NCI-H1105 (cell line): ENCODE measurements around the gene CISD3.

Experiments used
- DNase-seq: peaks from one replicate; lab custom pipeline; 2025; lab: John Stamatoyannopoulos, UW

CISD3 gene

GRCh38 chr17:38728290-38728831 is 1.8 kb upstream of the CISD3 start:
- DNase-seq, result no peak

GRCh38 chr17:38729368-38729885 is 714 bp upstream of the CISD3 start:
- DNase-seq, result no peak

GRCh38 chr17:38730526-38731379 is 612 bp downstream of the CISD3 start:
- peak; percentile 71 for DNase-seq

GRCh38 chr17:38731526-38732294 is 1.6 kb downstream of the CISD3 start:
- no peak for DNase-seq

GRCh38 chr17:38732376-38733281 is 2.5 kb downstream of the CISD3 start:
- no peak for DNase-seq

GRCh38 chr17:38733282-38733981 is 3.3 kb downstream of the CISD3 start:
- DNase-seq, result no peak

- DNase-seq, result no peak
These were observed 4.1 kb downstream of the CISD3 start for GRCh38 chr17:38733982-38734973.

GRCh38 chr17:38735161-38735997 is 5.2 kb downstream of the CISD3 start:
- peak; percentile 9 for DNase-seq

- no peak for DNase-seq
These were observed 8.0 kb downstream of the CISD3 start for GRCh38 chr17:38738007-38738662.

GRCh38 chr17:38738686-38739085 is 8.5 kb downstream of the CISD3 start:
- no peak for DNase-seq

- DNase-seq, result no peak
These were observed 9.2 kb downstream of the CISD3 start for GRCh38 chr17:38739305-38739704.

- DNase-seq, result no peak
These were observed 9.9 kb downstream of the CISD3 start for GRCh38 chr17:38740044-38740443.

- no peak for DNase-seq
These were observed 10.7 kb downstream of the CISD3 start for GRCh38 chr17:38740806-38741205.

GRCh38 chr17:38741461-38741860 is 11.3 kb downstream of the CISD3 start:
- no peak for DNase-seq

GRCh38 chr17:38741921-38742410 is 11.8 kb downstream of the CISD3 start:
- DNase-seq, result no peak

GRCh38 chr17:38742411-38743308 is 12.5 kb downstream of the CISD3 start:
- peak; percentile 85 for DNase-seq

GRCh38 chr17:38743556-38744171 is 13.5 kb downstream of the CISD3 start:
- DNase-seq, result peak; percentile 56
